Kidney glomerular epithelial cell (primary cell): ENCODE results near the gene NRTN.
"Not testable (repeated sequence)": the region's sequence is repeated elsewhere in the genome, so short reads cannot be mapped to it uniquely, and the experiment has no call there.

ENCODE experiments used
- DNase-seq: peaks from one replicate; lab custom pipeline; 2025; lab: John Stamatoyannopoulos, UW

The NRTN gene

DNA sequence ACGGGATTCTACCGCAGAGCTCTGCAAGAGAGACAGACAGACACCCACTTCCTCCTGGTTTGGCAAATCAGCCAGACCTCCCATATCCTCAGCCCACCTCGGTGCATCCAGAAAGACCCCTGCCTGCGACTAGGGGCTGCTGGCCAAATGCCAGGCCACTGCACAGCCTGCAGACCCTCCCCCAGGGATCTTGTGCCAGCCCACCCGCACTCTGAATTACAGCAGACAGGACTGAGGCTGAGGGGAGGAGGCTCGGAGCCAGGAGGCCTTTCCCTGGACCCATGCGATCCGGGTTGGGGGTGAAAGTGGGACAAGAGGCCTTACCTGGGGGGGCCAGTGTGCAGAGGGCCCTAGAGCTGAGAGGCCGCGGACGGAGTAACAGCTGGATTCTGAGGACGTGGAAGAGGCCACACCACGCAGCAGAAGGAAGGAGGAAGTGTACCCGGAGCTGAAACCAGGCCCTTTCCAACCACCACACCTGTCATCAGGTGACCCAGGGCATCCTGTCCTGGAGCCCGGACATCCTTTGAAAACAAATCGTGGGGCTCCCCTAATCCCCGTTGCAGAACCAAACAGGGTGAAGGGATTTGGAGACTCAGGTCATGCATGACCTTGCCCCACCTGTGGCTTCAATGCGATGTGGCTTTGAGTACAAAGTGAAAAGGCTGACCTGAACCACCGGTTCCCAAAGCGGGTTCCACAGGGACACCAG, 33.6 kb downstream of the NRTN start:
- no peak for DNase-seq

DNA sequence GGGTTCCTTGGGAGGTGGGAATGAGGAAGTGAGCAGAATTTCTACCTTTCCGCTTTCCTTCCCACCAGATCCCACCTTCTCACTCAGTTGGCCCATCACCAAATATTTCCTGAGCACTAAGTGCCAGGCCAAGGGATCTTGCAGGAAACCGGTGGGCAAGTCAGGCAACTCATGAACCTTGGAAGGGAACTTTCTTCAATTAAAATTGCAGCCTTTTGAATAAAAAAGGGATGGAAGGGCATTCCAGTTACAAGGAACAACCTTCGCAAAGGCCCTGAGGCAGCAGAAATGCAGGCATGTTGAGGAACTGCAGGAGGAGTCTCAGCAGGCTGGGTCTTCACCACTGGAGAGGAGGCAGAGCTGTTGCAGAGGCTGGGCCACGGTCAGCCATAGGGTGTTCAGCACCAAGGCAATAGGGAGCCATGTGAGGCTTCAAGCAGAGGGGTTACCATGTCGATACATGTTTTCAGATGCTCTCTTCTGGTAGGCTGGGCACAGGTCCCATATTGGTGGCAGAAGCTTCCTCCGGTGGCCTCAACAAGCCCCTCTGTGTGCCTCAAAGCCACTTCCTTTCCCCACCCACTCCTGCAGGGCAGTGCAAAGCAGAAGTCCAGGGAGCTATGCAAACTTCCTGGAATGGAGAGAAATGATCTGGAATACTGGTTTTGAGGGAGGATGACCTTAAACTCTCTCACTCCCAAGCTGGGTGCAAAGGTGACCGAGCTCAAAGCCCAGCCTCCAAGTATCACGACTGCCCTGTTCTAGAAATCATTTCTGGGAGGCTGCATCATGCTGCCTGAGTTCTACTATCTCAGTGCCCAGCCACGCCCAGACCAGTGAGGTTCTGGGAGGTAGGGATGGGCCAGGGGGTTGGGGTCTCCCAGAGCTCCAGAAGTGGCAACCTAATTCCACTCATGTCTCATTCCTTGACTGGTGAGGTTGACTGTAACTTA, 34.5 kb downstream of the NRTN start, which contains the start of gene FUT6:
FUT6 (minus strand) TSS at position 638 of the 953 bp plus-strand sequence. CDS start 7,135 bp downstream, outside the sequence.
- no peak for DNase-seq

DNA sequence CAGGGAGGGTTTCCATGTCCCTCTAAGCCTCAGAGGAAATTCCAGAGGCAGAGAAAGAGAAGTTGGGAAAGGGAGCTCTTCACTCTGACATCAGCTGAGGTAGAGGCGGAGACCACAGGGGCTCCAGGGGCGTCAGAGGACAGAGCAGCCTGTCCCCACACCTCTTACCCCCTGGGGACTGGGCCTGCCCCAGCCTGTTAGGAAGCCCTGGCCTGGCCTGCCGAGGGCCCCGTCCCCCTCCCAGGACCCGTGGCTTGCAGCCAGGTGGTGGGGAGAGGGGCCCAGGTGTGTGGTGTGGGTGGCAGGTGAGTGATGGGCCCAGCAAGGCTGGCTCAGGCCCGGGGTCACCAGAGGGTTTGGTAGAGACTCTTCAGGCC, 36.9 kb downstream of the NRTN start:
- DNase-seq, result not testable (repeated sequence)

DNA sequence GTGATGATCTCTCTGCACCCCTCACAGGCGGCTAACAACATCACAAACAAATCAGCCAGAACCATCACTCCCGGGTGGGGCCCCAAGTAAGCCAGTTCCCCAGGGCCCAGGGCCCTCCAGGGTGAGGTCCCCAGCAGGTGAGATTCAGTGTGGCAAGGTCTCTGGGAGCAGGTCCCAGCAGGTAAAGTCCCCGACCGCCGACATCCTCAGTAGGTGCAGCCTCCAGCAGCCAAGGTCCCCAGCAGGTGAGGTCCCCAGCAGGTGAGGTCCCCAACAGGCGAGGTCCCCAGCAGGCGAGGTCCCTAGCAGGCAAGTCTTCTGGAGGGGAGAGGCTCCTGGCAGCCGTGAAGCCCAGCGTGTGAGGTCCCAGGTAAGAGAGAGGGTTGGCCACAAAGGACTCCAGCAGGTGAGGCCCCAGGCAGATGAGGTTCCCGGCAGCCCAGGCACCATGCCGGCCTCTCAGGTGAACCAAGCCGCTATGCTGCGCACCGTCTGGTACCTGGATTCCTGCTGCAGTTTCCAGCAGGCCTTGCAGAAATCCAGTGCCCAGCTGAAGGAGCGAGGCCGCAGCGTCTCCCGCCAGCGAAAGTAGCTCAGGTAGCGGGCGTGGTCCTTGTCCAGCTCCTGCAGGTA, 38.5 kb downstream of the NRTN start:
- no peak for DNase-seq

DNA sequence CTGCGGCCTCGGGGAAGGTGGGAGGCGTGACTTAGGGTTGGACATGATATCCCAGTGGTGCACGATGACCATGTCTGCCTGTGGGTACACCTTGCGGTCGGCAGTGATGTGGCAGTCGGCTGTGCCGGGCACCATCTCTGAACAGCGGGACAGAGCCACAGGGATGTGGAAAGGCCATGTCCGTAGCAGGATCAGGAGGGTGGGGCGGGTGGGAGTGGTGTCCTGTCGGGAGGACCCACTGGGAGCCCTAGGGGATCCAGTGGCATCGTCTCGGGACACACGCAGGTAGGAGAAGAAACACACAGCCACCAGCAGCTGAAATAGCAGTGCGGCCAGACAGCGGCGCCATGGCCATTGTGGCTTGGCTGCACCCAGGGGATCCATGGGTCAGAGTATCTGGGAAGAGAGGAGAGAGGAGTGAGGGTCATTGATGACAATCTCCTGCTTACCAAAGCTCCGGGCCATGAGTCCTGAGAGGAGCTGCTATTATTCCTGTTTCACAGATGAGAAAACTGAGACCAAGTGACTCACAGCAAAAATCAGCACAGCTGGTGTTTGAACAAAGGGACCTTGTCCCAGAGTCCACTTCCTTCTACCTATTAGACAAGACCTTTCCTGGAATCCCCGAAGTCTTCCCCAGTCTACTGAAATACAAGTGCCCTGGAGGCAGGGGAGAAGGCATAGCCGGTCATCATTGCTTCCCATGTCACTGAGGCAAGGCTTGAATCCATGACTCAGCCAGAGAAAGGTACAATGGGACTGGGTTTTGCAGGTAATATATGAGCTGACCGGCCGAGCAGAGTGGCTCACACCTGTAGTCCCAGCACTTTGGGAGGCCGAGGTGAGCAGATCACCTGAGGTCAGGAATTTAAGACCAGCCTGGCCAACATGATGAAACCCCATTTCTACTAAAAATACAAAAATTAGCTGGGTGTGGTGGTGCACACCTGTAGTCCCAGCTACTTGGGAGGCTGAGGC, 39.9 kb downstream of the NRTN start:
- DNase-seq, result no peak

DNA sequence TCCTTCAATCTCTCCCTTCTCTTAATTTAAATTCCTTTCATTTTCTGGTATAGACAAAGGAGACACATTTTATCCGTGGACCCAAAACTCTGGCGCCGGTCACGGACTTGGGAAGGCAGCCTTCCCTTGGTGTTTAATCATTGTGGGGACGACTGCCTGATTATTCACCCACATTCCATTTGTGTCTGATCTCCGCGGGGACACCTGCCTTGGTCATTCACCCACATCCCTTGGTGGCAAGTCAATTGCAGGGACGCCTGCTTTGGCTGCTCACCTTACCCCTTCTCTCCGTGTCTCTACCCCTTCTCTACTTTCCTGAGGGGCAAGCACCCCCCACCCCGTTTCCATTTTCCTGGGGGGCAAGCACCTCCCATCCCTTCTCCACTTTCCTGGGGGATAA, 43.0 kb downstream of the NRTN start:
- not testable (repeated sequence) for DNase-seq

DNA sequence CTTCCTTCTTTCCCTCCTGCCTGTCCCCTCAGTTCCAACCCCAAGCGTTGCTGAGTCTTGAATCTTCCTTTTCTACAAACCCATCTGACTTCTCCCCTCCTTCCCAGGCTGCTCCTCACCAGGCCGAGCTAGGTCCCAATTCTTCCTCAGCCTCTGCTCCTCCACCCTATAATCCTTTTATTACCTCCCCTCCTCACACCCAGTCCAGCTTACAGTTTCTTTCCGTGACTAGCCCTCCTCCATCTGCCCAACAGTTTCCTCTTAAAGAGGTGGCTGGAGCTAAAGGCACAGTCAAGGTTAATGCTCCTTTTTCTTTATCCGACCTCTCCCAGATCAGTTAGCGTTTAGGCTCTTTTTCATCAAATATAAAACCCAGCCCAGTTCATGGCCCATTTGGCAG, 43.8 kb downstream of the NRTN start:
- DNase-seq, result not testable (repeated sequence)

DNA sequence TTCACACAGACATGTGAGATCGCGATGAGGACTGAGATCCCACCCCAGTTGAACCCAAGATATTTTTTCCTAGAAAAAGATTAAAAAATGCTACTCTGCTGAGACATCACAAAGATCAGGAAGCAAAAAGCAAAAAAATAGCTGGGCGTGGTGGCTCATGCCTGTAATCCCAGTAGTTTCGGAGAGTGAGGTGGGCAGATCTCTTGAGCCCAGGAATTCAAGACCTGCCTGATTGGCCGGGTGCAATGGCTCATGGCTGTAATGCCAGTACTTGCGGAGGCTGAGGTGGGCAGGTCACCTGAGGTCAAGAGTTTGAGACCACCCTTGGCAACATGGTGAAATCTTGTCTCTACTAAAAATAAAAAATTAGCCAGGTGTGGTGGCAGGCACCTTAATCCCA, 45.3 kb downstream of the NRTN start:
- no peak for DNase-seq

DNA sequence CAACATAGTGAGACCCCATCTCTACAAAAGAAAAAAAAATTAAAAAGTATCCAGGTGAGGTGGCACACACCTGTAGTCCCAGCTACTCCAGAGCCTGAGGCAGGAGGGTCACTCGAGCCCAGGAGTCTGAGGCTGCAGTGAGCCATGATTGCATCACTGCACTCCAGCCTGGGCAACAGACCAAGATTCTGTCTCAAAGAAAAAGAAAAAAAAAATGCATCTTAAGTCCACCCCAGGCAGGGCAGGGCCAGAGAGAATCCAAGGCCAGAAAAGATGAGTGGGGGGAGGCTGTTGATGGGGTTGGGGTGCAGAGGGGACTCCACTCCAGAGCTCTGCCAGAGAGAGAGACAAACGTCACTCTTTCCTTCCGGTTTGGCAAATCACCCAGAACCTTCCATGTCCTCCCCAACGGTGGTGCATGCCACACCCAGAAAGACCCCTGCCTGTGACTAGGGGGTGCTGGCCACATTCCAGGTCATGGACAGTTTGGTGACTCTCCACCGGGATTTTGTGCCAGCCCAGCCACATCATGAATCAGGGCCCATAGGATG, 46.0 kb downstream of the NRTN start:
- peak; percentile 17 for DNase-seq

DNA sequence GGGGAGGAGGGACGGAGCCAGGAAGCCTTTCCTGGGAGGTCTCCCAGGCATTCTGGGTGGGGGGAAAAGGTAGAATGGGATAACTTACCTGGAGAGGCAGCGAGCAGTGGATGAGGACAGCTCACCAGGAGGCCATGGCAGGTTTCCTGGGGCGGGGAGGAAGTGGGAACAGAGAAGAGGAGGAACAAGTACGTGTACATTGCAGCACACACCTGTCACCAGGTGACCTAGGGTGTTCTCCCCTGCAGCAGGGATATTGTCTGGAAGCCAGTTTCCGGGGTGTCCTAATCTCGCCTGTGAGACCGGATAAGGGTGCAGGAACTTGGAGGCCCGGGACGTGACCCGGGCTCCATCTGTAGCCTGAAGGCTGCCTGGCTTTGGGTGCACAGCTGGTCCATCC, 46.4 kb downstream of the NRTN start, which contains the start of gene FUT3:
FUT3 (minus strand) TSS at position 148 of the 400 bp plus-strand sequence.
- DNase-seq, result no peak

DNA sequence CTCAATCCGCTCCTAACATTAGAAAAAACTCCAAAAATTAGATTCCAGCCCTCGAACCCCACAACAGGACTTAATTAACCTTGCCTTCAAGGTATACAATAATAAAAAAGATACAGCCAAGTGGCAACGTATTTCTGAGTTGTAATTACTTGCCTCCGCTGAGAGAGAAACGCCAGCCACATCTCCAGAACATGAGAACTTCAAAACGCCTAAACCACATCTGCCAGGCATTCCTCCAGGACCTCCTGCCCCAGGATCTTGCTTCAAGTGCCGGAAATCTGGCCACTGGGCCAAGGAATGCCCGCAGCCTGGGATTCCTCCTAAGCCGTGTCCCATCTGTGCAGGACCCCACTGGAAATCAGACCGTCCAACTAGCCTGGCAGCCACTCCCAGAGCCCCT, 49.3 kb downstream of the NRTN start:
- DNase-seq, result not testable (repeated sequence)

DNA sequence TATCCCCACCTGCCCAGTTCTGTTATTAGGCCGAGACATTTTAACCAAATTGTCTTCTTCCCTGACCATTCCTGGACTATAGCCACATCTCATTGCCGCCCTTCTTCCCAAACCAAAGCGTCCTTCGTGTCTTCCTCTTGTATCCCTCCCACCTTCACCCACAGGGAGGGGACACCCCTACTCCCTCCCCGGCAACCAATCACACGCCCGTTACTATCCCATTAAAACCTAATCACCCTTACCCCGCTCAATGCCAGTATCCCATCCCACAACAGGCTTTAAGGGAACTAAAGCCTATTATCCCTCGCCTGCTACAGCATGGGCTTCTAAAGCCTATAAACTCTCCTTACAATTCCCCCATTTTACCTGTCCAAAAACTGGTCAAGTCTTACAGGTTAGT, 50.3 kb downstream of the NRTN start:
- not testable (repeated sequence) for DNase-seq

DNA sequence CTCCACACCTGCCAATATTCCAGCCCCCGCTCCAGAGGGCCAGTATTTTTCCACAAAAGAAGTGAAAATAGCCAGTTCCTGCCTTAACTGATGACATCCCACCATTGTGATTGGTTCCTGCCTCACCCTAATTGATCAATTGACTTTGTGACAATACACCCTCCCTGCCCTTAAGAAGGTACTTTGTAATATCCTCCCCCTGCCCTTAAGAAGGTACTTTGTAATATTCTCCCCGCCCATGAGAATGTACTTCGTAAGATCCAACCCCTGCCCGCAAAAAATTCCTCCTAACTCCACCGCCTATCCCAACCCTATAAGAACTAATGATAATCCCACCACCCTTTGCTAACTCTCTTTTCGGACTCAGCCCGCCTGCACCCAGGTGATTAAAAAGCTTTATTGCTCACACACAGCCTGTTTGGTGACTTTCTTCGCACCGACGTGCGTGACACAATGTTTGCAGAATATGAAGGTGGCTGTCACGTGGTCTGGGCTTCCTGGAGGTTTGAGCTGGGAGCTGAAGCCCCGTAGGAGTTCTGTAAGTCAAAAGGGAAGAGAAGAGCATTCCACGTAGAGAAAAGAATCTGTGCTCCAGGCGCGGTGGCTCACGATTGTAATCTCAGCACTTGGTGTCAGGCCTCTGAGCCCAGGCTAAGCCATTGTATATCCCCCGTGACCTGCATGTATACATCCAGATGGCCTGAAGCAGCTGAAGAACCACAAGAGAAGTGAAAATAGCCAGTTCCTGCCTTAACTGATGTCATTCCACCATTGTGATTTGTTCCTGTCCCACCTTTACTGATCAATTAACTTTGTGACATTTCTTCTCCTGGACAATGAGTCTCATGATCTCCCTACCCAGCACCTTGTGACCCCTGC, 52.6 kb downstream of the NRTN start:
- DNase-seq, result no peak

DNA sequence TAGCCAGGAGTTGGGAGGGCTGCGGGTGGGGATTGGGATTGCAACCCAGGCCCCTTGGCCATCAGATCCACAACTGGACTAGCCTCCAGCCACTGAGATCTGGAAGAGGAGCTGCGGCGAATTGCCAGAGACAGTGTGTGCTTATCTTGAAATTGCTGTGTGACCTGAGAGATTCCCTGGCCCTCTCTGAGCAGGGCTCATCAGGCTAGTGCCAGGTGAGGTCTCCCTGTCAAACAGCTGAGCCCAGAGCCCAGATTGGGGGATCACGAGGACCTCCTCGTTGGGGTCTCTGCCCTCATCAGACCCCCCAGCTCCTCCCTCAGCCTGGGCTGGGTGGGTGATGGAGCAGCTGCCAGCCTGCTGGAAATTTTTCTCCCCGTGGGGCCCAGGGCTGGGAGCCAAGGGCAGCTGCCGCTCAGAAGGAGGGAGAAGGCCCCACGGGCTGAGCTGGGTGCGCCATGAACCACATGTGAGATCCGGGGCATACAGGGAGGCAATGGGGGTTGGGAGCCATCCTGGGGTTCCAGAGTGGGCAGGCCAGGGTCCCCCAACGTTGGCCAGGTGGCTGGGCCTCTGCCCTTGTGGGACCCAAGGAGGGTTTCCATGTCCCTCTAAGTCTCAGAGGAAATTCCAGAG, 58.3 kb downstream of the NRTN start:
- DNase-seq, result no peak

DNA sequence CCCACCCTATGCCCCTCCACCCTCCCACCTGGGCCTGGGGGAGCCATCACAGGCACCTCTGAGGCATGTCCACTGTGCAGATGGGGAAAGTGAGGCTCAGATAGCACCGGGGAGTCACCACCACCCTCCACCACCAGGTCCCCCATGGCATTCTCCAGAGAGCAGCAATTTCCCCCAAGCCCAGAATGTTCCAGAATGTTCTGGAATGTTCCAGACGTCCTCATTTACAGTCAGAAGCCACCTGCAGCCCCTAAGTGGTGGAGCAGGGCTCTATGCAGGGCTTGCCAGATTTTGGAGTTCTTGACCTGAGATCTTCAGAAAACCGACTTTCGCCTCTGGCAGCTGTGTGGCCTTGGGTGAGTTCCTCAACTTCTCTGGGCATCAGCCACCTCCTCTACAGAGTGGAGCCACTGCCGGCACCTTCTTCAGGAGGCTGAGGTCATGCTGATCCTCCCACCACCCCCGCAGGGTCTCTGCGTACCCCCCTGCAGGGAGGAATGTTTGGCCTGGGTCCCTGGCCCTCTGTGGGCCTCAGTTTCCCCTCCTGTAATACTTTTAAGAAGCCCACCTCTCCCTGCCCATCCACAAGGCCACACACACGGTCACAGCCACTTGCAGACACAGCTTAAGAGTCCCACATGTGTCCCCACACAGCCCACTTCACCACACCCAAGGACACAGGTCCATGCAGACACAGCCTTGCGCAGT, 59.3 kb downstream of the NRTN start:
- DNase-seq, result no peak

DNA sequence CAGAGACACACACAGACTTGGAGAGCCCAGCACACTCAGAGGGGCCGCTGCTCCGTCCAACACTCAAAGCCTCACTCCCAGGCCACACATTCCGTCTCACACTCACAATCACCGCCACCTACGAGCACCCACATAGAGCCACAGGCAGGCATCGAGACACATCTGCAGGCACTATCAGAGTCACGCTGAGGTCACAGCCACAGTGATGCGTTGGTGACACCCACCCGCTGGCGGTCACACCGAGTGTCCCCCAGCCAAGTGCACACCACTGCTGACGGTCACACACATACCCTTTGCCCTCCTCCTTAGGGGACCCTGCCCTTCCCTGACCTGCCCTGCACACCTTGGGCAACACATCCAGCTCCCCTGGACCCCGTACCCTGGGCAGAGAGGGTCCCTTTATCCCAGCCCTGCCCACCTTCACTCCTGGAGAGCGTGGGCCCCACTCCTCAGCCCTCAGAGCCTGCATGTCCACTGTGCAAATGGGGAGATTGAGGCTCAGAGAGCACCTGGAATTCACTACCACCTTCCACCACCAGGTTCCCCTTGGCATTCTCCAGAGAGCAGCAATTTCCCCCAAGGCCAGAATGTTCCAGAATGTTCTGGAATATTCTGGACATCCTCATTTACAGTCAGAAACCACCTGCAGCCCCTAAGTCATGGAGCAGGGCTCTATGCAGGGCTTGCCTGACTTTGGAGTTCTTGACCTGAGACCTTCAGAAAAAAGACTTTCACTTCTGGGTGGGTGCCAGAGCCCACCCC, 60.0 kb downstream of the NRTN start:
- no peak for DNase-seq

DNA sequence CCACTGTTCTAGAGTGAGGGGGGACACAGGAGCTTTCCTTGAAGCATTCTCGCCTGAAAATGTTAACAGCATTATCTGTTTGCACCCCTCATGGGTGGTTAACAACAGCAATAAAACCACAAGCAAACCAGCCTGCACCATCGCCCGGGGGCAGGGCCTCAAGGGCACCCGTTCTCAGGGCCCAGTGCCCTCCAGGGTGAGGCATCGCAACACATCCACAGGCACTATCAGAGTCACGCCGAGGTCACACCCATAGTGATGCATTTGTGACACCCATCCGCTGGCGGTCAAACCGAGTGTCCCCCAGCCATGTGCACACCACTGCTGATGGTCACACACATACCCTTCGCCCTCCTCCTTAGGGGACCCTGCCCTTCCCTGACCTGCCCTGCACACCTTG, 60.9 kb downstream of the NRTN start:
- no peak for DNase-seq
